ENCODE results near the gene PCNX2. TPM values are rescaled to one million over a fixed set of nuclear protein-coding genes. Genes with fewer than 3 reads are reported as not detected.
A peak's percentile ranks its signal among the peaks of the same experiment; 100 is the strongest.

The PCNX2 gene
- total and polyA plus RNA-seq, 4 donors, result 2.0 to 15.1 (median 6.4) TPM

- WGBS, 2 donors, result 96% methylated on average over 1 of the region's 1 CpG
- DNase-seq (no peak), ATAC-seq (ENCODE audit: insufficient read depth, low FRiP score) (no peak)
- Histone ChIP-seq H3K4me3 (no peak overlapping the region), H3K27ac (ENCODE audit: low read depth in 1 of 2, low read length in 1 of 2) (no peak overlapping the region), H3K27me3 (ENCODE audit: control insufficient read depth in 3 of 3, insufficient read depth in 3 of 3, low read length in 2 of 3) (no peaks in the 10 kb centered on the region), H3K9ac (ENCODE audit: insufficient read depth in 1 of 2, low read length in 2 of 2) (no peak overlapping the region), H3K9me3 (ENCODE audit: control insufficient read depth in 4 of 4, insufficient read depth in 3 of 4, low read length in 3 of 4) (peaks cover 0 to 5% (median 2%) of the 10 kb centered on the region in 4 donors), H3K36me3 (ENCODE audit: control insufficient read depth in 4 of 4, insufficient read depth in 4 of 4, low read length in 4 of 4) (peaks cover 0 to 3% (median 0%) of the 10 kb centered on the region in 4 donors), H3K4me1 (ENCODE audit: control insufficient read depth in 5 of 5, insufficient read depth in 5 of 5, low read length in 5 of 5) (no peaks in the 10 kb centered on the region)
- no peak for TF ChIP-seq CTCF (IDR thresholded peaks at IDR 0.05; ENCODE audit: control extremely low read depth, extremely low read depth)
These were observed 131.8 kb downstream of the PCNX2 start for GRCh38 chr1:233163696-233164095.

GRCh38 chr1:233158322-233158721 lies 137.2 kb downstream of the PCNX2 start:
- TF ChIP-seq CTCF (IDR thresholded peaks at IDR 0.05; ENCODE audit: control extremely low read depth, extremely low read depth), result no peak
- DNase-seq (no peak), ATAC-seq (ENCODE audit: insufficient read depth, low FRiP score) (no peak)
- no peak overlapping the region for H3K4me3 ChIP-seq
- H3K9me3 ChIP-seq (ENCODE audit: control insufficient read depth in 4 of 4, insufficient read depth in 3 of 4, low read length in 3 of 4), result no peaks in the 10 kb centered on the region
- H3K36me3 ChIP-seq (ENCODE audit: control insufficient read depth in 4 of 4, insufficient read depth in 4 of 4, low read length in 4 of 4), result peaks cover 0 to 3% (median 0%) of the 10 kb centered on the region in 4 donors
- H3K4me1 ChIP-seq (ENCODE audit: control insufficient read depth in 5 of 5, insufficient read depth in 5 of 5, low read length in 5 of 5), result no peaks in the 10 kb centered on the region
- no peaks in the 10 kb centered on the region for H3K27me3 ChIP-seq (ENCODE audit: control insufficient read depth in 3 of 3, insufficient read depth in 3 of 3, low read length in 2 of 3)
- no peak overlapping the region for H3K27ac ChIP-seq (ENCODE audit: low read depth in 1 of 2, low read length in 1 of 2)
- no peak overlapping the region for H3K9ac ChIP-seq (ENCODE audit: insufficient read depth in 1 of 2, low read length in 2 of 2)

GRCh38 chr1:233157245-233157644 lies 138.3 kb downstream of the PCNX2 start:
- H3K27me3 ChIP-seq (ENCODE audit: control insufficient read depth in 3 of 3, insufficient read depth in 3 of 3, low read length in 2 of 3), result no peaks in the 10 kb centered on the region
- DNase-seq, result no peak
- no peak overlapping the region for H3K27ac ChIP-seq (ENCODE audit: low read depth in 1 of 2, low read length in 1 of 2)
- no peak for ATAC-seq (ENCODE audit: insufficient read depth, low FRiP score)
- H3K4me1 ChIP-seq (ENCODE audit: control insufficient read depth in 5 of 5, insufficient read depth in 5 of 5, low read length in 5 of 5), result no peaks in the 10 kb centered on the region
- peaks cover 0 to 3% (median 0%) of the 10 kb centered on the region in 4 donors for H3K36me3 ChIP-seq (ENCODE audit: control insufficient read depth in 4 of 4, insufficient read depth in 4 of 4, low read length in 4 of 4)
- H3K9me3 ChIP-seq (ENCODE audit: control insufficient read depth in 4 of 4, insufficient read depth in 3 of 4, low read length in 3 of 4), result no peaks in the 10 kb centered on the region
- TF ChIP-seq CTCF (IDR thresholded peaks at IDR 0.05; ENCODE audit: control extremely low read depth, extremely low read depth), result no peak
- no peak overlapping the region for H3K9ac ChIP-seq (ENCODE audit: insufficient read depth in 1 of 2, low read length in 2 of 2)
- H3K4me3 ChIP-seq, result no peak overlapping the region

GRCh38 chr1:233151861-233152260 lies 143.7 kb downstream of the PCNX2 start:
- ATAC-seq (ENCODE audit: insufficient read depth, low FRiP score), result no peak
- no peaks in the 10 kb centered on the region for H3K27me3 ChIP-seq (ENCODE audit: control insufficient read depth in 3 of 3, insufficient read depth in 3 of 3, low read length in 2 of 3)

More at GRCh38 chr1:233151861-233152260, 143.7 kb downstream of the PCNX2 start:
- Histone ChIP-seq H3K27ac (ENCODE audit: low read depth in 1 of 2, low read length in 1 of 2) (no peak overlapping the region), H3K9ac (ENCODE audit: insufficient read depth in 1 of 2, low read length in 2 of 2) (peak overlapping the region in 1 of 2 donors; percentile 8), H3K36me3 (ENCODE audit: control insufficient read depth in 4 of 4, insufficient read depth in 4 of 4, low read length in 4 of 4) (no peaks in the 10 kb centered on the region), H3K4me1 (ENCODE audit: control insufficient read depth in 5 of 5, insufficient read depth in 5 of 5, low read length in 5 of 5) (no peaks in the 10 kb centered on the region), H3K9me3 (ENCODE audit: control insufficient read depth in 4 of 4, insufficient read depth in 3 of 4, low read length in 3 of 4) (no peaks in the 10 kb centered on the region), H3K4me3 (no peak overlapping the region)
- DNase-seq, result no peak
- 91 to 96% methylated on average over 6 of the region's 6 CpGs for WGBS, 2 donors
- TF ChIP-seq CTCF (IDR thresholded peaks at IDR 0.05; ENCODE audit: control extremely low read depth, extremely low read depth), result no peak
